ENCODE results near the gene AUTS2. TPM values are rescaled to one million over a fixed set of nuclear protein-coding genes. Genes with fewer than 3 reads are reported as not detected.
"Not testable (repeated sequence)": the region's sequence is repeated elsewhere in the genome, so short reads cannot be mapped to it uniquely, and the experiment has no call there.

The AUTS2 gene
- total RNA-seq, 1 donor from 2014 or later, result 20.4 TPM

DNA sequence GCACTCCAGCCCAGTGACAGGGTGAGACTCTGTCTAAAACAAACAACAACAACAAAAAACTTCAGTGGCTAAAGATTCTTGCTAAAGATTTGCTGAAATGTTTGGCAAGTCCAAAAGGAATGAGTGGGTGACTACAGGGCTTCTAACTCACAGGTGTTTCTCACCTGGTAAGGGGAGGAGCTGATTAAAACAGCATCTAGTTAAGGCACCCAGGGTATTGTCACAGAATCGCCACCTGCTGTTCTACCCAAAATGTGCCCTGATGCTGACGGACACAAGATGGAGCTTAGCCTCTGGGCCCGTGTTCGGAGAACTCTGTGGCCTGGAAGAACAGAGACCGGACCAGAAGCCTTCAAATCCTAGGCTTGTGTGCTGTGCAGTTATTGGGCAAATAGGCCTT is 1197.7 kb downstream of the AUTS2 start:
- ATAC-seq, result no peak

DNA sequence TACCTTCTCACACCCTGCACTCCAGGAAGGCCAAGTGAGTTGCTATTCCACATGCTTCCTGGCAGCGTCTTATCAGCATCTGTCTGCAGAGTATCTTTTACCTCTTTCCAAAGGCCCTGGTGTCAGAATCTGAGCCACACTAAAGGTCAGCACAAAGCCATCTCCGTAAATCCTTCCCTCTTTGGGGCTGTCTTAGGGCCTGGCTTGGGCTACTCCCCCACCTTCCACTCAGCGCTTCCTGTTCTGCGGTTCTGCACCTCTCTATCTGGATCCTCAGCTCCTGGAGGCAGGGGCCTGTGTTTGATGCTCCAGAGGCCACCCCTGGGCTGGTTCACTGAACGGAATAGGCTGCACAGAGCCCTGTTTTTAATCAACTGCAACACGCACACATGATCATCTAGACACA is 1198.8 kb downstream of the AUTS2 start:
- no peak for ATAC-seq

DNA sequence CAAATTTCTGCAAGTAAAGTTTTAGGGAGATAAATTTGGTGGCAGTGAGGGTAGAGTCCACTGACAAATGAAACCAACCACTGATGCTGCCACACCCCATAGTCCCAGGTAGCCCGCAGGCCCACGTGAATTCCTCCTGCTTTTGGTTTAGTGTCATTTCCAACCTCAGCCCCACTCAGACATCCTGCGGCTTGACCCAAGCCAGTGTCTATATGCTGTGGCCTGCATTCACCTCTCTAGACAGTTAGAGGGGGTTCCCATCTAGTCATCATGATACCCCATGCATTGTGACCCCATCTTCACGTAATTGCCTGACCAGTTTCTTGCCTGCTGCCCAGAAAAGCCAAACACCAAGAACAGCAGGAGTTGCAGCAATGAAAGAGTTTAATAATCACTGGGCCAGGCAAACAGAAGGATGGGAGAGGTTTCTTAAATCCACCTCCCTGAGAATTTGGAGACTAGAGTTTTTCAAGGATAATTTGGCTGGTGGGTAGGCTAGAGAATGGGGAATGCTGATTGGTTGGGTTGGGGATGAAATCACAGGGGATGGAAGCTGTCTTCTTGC is 1201.6 kb downstream of the AUTS2 start:
- ATAC-seq, result no peak

DNA sequence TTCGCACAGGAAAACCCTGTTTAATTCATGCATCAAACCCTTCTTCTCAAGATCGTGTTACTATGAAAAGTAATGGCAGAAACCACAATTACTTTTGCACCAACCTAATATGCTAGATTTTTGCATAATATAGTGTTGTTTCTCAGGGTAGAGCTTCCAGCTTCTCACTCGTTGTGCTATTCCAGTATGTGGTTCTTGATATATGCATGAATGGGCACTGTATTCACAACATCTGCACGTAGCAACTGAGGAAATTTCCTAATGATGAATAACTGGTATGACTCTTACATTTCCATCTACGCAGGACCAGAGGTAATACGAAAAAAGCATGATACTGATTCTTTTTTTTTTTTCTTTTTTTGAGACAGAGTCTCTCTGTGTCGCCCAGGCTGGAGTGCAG is 1207.1 kb downstream of the AUTS2 start:
- no peak for ATAC-seq

- no peak for ATAC-seq
Measured at GRCh38 chr7:70807650-70808049, 1209.4 kb downstream of the AUTS2 start.

- no peak for ATAC-seq
Measured at GRCh38 chr7:70808876-70809275, 1210.6 kb downstream of the AUTS2 start.

DNA sequence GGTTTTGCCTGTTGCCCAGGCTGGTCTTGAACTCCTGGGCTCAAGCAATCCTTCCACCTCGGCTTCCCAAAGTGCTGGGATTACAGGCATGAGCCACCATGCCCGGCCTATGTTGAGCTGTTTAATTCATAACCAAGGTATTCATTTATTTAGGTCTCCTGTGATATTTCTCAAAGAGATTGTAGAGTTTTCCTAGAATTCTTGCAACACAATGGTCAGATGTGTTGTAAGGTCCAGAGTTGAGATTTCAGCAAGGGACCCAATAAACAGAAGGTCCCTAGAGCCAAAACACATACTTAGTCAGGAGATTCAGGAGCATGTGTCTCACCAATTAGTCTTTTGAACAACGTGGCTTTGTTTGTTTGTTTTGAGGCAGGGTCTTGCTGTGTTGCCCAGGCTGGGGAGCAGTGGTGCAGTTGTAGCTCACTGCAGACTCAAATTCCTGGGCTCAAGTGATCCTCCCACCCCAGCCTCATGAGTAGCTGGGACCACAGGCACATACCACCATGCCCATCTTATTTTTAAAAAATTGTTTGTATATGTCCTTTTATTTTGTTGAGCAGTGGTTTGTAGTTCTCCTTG is 1212.4 kb downstream of the AUTS2 start:
- ATAC-seq, result no peak

DNA sequence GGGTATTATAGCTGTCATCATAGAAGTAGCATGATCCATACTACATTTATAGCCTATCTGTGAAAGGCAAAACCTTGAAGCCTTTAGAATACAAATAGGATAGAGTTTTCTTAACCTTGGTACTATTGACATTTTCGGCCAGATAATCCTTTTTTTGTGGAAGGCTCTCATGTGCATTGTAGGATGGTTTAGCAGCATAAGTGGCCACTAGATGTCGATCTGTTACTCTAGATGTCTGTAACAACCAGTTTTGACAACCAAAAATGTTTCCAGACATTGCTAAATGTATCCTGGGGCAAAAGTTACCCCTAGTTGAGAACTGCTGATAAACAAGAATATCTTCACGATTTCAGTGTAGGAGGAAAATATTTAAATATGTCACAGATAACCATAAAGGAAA is 1214.2 kb downstream of the AUTS2 start:
- no peak for ATAC-seq

GRCh38 chr7:70822490-70822889 is 1224.2 kb downstream of the AUTS2 start:
- not testable (repeated sequence) for ATAC-seq

GRCh38 chr7:70829221-70830059 is 1231.2 kb downstream of the AUTS2 start:
- ATAC-seq, result peak; percentile 63

DNA sequence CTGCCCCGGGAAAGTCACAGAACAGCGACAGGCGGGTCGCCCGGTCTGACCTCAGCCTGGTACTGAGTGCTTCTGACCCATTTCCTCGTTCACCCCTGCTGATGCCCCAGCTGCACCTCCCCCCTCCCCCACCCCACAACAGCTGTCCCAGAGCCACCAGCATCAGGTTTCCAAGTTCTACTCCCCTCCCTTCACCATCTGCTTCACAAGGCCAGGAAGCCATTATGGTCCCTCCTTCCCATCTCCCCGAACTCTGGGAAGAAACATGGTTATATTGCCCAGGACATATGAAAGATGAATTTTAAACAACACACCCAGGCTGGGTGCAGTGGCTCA is 1231.8 kb downstream of the AUTS2 start:
- ATAC-seq, result no peak

DNA sequence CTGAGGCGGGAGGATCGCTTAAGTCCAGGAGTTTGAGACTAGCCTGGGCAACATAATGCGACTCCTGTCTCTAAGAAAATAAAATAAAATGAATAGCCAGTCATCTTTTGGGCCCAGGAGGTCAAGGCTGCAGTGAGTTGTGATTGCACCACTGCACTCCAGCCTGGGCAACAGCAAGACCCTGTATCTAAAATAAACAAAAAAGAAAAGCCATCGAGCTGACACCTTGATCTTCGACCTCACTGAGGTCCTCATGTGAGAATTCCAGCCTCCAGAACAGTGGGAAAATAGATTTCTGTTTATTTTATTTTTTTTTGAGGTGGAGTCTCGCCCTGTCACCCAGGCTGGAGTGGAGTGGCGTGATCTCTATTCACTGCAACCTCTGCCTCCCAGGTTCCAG is 1232.2 kb downstream of the AUTS2 start:
- no peak for ATAC-seq

DNA sequence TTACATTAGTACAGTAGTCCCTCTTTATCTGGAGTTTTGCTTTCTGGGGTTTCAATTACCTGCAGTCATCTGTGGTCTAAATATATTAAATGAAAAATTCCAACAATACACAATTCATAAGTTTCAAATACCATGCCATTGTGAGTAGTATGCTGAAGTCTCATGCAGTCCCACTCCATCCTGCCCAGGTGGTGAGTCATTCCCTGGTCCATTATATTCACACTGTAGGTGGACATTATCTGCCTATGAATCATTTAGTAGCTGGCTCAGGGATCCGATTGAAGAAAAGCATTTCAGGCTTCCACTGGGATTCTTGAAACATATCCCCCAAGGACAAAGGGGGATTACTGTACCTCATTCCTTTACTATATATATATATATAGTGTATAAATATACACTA is 1235.5 kb downstream of the AUTS2 start:
- no peak for ATAC-seq

DNA sequence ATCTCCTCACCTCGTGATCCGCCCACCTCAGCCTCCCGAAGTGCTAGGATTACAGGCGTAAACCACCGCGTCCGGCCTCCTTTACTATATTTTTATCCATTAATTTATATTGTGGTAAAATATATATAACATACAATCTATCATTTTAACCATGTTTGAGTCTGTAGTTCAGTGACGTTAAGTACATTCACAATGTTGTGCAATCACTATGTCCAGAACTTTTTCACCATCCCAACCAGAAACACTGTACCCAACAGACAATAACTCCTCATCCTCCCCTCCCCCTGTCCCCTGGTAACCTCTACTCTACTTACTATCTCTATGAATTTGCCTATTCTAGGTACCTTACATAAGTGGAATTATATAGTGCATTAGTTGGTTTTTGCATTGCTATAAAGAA is 1236.1 kb downstream of the AUTS2 start:
- ATAC-seq, result no peak

DNA sequence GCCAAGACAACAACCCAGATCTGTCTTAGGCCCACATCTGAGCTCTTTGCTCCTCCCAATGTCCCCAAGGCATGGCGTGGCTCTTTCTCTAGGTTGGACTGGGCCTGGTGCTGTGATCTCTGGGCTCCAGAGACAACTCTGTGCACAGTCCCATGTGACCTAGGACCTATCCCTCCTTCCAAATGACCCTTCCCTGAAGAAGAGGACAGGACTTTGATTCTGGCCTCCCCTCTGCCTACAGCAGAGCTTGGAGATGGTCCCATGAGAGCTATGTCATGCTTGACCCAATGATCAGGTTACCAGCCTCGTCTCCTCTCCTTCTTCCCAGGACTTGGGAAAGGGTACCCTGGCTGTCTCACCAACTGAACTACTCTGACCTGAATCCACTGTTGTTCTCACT is 1237.4 kb downstream of the AUTS2 start:
- no peak for ATAC-seq

GRCh38 chr7:70836279-70836678 is 1238.0 kb downstream of the AUTS2 start:
- ATAC-seq, result no peak

DNA sequence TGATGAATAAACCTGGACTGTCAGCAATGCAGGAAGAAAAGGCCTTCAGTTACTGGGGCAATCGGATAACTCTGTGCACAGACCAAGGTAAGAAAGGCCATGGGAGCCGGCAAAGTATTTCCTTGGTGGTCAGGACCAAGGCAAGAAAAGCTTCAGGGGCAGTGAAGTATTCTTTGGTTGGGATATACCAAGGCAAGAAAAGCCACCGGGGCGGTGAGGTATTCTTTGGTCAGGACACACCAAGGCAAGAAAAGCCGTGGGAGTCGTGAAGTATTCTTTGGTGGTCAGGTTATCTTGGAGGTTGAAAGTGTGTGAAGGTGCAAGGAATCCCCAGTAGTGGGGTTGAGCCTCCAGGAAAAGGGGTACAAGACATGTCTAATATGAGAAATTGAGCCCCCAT is 1238.7 kb downstream of the AUTS2 start:
- no peak for ATAC-seq

GRCh38 chr7:70837589-70837988 is 1239.3 kb downstream of the AUTS2 start:
- no peak for ATAC-seq

DNA sequence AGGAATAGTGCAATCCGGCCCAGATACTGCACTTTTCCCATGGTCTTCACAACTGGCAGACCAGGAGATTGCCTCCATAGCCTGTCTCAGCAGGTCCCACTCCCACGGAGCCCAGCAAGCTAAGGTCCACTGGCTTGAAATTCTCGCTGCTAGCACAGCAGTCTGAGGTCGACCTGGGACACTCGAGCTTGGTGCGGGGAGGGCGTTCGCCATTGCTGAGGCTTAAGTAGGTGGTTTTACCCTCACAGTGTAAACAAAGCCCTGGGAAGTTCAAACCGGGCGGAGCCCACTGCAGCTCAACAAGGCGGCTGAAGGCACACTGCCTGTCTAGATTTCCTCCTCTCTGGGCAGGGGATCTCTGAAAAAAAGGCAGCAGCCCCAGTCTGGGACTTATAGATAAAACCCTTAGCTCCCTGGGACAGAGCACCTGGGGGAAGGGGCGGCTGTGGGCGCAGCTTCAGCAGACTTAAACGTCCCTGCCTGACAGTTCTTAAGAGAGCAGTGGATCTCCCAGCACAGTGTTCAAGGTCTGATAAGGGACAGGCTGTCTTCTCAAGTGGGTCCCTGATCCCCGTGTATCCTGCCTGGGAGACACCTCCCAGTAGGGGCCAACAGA is 1240.1 kb downstream of the AUTS2 start:
- ATAC-seq, result no peak

Measured in esophagus mucosa (tissue), 1 donor.